BE2C (cell line): ENCODE data around the gene LIN7B.
"Not testable (repeated sequence)": the region's sequence is repeated elsewhere in the genome, so short reads cannot be mapped to it uniquely, and the experiment has no call there.

Experiments used
- DNase-seq: peaks from one replicate; pipeline ENCODE4 v3.0.0-alpha.2; 2020
- H3K27me3 ChIP-seq: fragments of 250-450 bp; sonication (Bioruptor Pico); 2 replicates; pipeline ENCODE4 v1.5.1; 2020; ENCODE audit warnings: mild to moderate bottlenecking
- H3K36me3 ChIP-seq: fragments of 250-450 bp; sonication (Bioruptor Pico); 2 replicates; pipeline ENCODE4 v1.5.1; 2020; ENCODE audit warnings: mild to moderate bottlenecking
- H3K4me1 ChIP-seq: fragments of 250-450 bp; sonication (Bioruptor Pico); 2 replicates; pipeline ENCODE4 v1.5.1; 2020
- H3K4me3 ChIP-seq: 2 replicates; pipeline ENCODE4 v1.5.1; 2011; ENCODE audit warnings: low read depth, low read length
- H3K9me3 ChIP-seq: fragments of 250-450 bp; sonication (Bioruptor Pico); 2 replicates; pipeline ENCODE4 v1.5.1; 2020
- CTCF ChIP-seq: IDR thresholded peaks from 2 replicates; pipeline ENCODE4 v1.5.1; 2012; ENCODE audit warnings: mild to moderate bottlenecking, low read depth, low read length

Gene LIN7B

GRCh38 chr19:49120868-49121267 is 6.7 kb downstream of the LIN7B start:
- Histone ChIP-seq H3K36me3 (no peaks in the 10 kb centered on the region), H3K27me3 (no peaks in the 10 kb centered on the region), H3K4me1 (no peaks in the 10 kb centered on the region), H3K9me3 (no peaks in the 10 kb centered on the region), H3K4me3 (no peak overlapping the region)
- TF ChIP-seq CTCF: no peak
- no peak for DNase-seq

- H3K4me1 ChIP-seq, H3K9me3 ChIP-seq, H3K4me3 ChIP-seq, H3K27me3 ChIP-seq, DNase-seq, H3K36me3 ChIP-seq: not testable (repeated sequence)
Measured at GRCh38 chr19:49121841-49122240, 7.7 kb downstream of the LIN7B start.

GRCh38 chr19:49123285-49123684 is 9.1 kb downstream of the LIN7B start:
- H3K4me3 ChIP-seq, H3K4me1 ChIP-seq, DNase-seq, H3K9me3 ChIP-seq, H3K27me3 ChIP-seq, H3K36me3 ChIP-seq: not testable (repeated sequence)

- DNase-seq: no peak
- Histone ChIP-seq H3K4me3 (no peak overlapping the region), H3K9me3 (no peaks in the 10 kb centered on the region), H3K27me3 (no peaks in the 10 kb centered on the region), H3K4me1 (peaks cover 4% of the 10 kb centered on the region; the same call in 1 of the 2 replicates), H3K36me3 (peaks cover 5% of the 10 kb centered on the region; the same call in 1 of the 2 replicates)
- TF ChIP-seq CTCF: no peak
Measured at GRCh38 chr19:49125025-49125731, 11.0 kb downstream of the LIN7B start.

- no peak for DNase-seq
- Histone ChIP-seq H3K4me1 (peaks cover 4% of the 10 kb centered on the region; the same call in 1 of the 2 replicates), H3K4me3 (no peak overlapping the region), H3K27me3 (no peaks in the 10 kb centered on the region), H3K9me3 (no peaks in the 10 kb centered on the region), H3K36me3 (peaks cover 9% of the 10 kb centered on the region; the same call in 1 of the 2 replicates)
- no peak for TF ChIP-seq CTCF
Measured at GRCh38 chr19:49126575-49126974, 12.4 kb downstream of the LIN7B start.

GRCh38 chr19:49127225-49127624 is 13.1 kb downstream of the LIN7B start:
- H3K4me1 ChIP-seq: not testable (repeated sequence)

GRCh38 chr19:49127674-49128544 is 13.7 kb downstream of the LIN7B start:
- peak; percentile 97 for DNase-seq
- no peak for TF ChIP-seq CTCF
- H3K4me3 ChIP-seq: peak overlapping the region; percentile 47
- H3K9me3 ChIP-seq: no peaks in the 10 kb centered on the region
- peaks cover 13% of the 10 kb centered on the region; the same call in 1 of the 2 replicates for H3K36me3 ChIP-seq
- no peaks in the 10 kb centered on the region for H3K27me3 ChIP-seq
- H3K4me1 ChIP-seq: peaks cover 4% of the 10 kb centered on the region; the same call in 1 of the 2 replicates

More at GRCh38 chr19:49127225-49127624, 13.1 kb downstream of the LIN7B start:
- H3K36me3 ChIP-seq, H3K4me3 ChIP-seq, H3K9me3 ChIP-seq, H3K27me3 ChIP-seq, DNase-seq: not testable (repeated sequence)
